ENCODE measurements around the gene RRP12.
"Not testable (repeated sequence)": the region's sequence is repeated elsewhere in the genome, so short reads cannot be mapped to it uniquely, and the experiment has no call there.

Gene RRP12

DNA sequence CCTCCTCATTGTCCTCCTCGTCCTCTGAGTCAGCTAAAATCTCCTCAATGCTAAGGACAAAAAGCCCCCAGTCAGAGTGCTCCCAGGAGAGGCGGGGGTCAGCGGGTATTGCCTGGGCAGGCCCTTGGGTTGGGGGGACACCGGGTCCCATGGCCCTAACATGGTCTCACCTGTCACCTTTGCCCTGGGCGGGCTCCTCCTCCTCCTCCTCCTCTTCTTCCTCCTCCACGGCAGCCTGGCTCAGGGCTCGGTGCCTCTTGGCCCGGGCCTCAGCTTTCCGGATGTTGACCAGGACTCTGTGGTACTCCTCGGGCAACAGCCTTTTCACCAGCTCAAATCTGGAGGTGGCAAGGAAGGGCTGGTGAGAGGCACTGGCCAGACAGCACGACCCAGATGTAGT is 34.6 kb downstream of the RRP12 start:
- DNase-seq: no peak

GRCh38 chr10:97365761-97366351 is 35.3 kb downstream of the RRP12 start:
- no peak for DNase-seq

- no peak for DNase-seq
These were observed 38.1 kb downstream of the RRP12 start for GRCh38 chr10:97363071-97363470.

- DNase-seq: no peak
These were observed 38.7 kb downstream of the RRP12 start for GRCh38 chr10:97362310-97363033.

GRCh38 chr10:97361537-97361901 is 39.6 kb downstream of the RRP12 start:
- no peak for DNase-seq

DNA sequence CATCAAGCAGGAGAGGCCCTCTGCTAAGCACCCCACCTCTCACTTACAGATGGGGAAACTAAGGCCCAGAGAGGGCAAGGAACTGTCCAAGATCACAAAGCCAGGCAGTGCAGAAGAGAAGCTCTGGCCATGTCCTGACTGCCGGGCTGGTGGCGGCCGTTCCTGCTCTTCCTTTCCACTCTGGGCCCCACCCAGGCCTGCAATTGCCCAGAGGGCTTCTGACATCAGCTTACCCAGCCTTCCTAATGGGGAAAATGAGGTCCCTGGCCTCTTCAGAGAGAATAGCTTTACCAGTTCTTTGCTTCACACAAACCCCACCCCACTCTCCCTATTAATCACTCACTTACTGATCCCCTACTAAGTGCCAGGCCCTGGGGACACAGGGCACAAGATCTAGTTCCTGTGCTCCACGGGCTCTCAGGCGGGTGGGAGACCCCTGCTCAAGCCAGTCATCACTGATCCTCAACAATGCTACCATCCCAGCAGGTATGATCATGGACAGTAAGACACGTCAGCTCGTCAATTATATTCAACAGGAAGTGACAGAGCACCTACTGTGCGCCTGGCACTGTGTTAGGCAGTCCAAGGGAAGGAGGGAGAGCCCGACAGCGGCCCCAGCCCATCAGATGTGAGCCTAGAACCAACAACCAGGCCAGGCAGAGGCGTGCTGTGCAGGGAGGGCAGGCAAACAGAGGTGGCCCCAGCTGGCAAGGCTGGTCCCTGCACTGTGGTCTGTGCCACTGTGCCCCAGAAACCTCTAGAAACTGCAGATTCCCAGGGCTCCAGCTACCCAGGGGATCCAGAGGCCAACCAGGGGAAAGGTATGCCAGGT is 40.2 kb downstream of the RRP12 start:
- DNase-seq: no peak

GRCh38 chr10:97358781-97359180 is 42.4 kb downstream of the RRP12 start:
- DNase-seq: no peak

- no peak for DNase-seq
These were observed 42.8 kb downstream of the RRP12 start for GRCh38 chr10:97358349-97358748.

DNA sequence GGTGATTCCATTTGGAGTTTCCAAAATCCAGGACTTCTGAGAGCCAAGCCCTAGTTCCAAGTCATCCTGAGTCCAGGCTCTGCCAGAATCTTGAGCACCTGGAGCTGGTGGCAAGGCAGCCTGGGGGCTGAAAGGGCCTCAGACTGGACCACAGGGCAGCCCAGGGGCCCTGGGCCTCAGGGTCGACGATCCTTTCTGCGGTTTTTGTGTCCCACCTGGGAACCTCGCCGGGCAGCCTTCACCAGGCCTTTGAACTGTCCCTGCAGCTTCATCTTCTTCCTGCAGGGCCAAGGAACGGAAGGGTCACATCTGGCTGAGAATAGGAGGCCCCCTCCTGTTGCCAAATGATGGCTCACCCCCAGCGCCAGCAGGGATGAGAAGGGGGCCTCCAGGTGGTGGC is 44.2 kb downstream of the RRP12 start:
- DNase-seq: no peak

DNA sequence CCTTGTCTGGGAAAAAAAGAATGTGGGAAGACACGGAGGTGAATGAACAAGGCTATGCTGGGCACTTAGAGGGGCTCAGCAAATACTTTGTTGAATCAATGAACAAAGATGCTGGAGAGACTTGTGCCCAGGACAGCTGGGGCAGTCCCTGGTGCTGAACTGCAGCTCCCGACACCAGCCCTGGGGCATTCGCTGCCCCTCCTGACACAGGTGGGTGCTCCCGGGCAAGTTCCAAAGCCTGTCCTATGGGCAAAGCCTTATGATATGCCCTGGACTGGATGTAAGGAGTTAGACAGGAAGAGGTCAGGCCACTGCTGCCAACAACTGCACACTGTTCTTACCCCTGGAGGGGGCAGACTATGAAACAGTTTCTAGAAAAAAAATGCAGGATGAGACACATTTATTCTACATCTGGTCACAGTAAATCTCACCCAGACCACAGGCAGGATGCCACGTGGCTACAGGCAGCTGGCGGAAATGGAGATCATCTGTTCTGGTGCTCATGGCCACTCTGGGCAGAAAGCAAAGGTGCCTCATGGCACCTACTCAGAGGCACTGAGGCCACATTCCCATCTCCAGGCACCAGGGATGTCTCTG is 44.7 kb downstream of the RRP12 start:
- DNase-seq: no peak

- no peak for DNase-seq
These were observed 45.6 kb downstream of the RRP12 start for GRCh38 chr10:97355571-97355975.

- no peak for DNase-seq
These were observed 47.2 kb downstream of the RRP12 start for GRCh38 chr10:97353945-97354344.

GRCh38 chr10:97349752-97350513 is 51.2 kb downstream of the RRP12 start:
- DNase-seq: no peak

DNA sequence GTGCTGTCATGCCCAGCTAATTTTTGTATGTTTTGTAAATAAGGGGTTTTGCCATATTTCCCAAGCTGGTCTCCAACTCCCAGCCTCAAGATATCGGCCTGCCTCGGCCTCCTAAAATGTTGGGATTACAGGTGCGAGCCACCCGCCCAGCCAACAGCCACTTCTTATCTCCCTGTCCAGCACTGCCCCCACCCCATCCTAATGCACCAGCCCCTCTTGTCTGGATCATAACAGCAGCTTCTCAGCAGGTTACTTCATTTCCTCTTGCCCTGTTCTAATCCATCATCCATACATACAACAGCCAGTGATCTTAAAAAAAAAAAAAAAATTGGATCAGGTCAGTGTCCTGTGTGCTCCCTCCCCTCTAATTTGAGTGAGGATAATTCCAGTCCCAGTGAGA is 53.8 kb downstream of the RRP12 start:
- no peak for DNase-seq

- DNase-seq: not testable (repeated sequence)
These were observed 57.5 kb downstream of the RRP12 start for GRCh38 chr10:97343664-97344063.

DNA sequence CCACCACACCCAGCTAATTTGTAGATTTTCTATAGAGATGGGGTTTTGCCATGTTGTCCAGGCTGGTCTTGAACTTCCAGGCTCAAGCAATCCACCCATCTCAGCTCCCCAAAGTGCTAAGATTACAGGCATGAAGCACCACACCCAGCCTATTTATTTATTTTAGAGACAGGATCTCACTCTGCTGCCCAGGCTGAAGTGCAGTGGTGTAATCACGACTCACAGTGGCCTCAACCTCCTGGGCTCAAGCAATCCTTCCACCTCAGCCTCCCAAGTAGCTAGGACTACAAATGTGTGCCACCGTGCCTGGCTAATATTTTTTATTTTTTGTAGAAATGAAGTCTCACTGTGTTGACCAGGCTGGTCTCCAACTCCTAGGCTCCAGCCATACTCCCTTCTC is 59.7 kb downstream of the RRP12 start:
- DNase-seq: no peak

DNA sequence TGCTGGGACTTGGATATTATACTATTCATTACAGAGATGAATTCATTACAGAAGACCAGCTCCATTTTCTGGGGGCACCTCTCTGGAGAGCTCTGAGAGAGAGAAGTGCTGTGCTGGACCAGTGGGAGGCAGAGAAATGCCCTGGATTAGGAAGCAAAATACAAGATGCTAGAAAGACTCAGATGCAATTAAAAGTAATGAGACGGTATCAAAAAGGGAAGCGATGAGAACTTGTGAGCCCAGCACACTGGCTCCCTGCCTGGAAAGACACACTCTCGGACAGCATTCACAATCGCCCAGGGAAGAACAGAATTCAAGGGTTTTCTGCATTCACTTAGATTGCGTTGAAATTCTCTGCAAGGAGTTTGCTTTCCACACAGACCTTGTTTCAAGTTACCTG is 63.1 kb downstream of the RRP12 start:
- DNase-seq: no peak

GRCh38 chr10:97336942-97337831 is 64.0 kb downstream of the RRP12 start:
- DNase-seq: no peak

GRCh38 chr10:97336446-97336845 is 64.7 kb downstream of the RRP12 start:
- no peak for DNase-seq

DNA sequence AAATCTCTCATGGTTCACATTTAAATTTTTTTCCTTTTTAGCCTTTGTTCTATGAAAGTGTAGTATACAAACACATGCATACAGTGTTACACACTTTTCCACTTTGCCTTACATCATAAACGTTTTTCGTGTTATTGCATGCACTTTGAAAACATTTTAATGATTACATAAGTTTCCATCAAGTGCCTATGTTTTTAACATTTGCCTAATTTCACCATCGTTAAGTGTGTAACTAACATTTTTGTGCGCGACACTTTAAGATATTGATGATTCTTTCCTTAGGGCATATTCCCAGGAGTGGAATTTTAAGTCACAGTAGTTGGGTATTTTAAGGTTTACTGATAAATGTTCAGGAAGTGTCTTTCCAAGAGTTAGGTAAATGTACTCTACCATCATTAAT is 65.1 kb downstream of the RRP12 start:
- DNase-seq: no peak

GRCh38 chr10:97335188-97335619 is 65.9 kb downstream of the RRP12 start:
- DNase-seq: no peak
